ENCODE measurements around the gene H2AZ2. TPM values are rescaled to one million over a fixed set of nuclear protein-coding genes. Genes with fewer than 3 reads are reported as not detected.
"Not testable (repeated sequence)": the region's sequence is repeated elsewhere in the genome, so short reads cannot be mapped to it uniquely, and the experiment has no call there.

Gene H2AZ2
- total RNA-seq, 1 donor from 2014 or later, result 210 TPM

- no peak for DNase-seq (ENCODE audit: low spot score)
- intact Hi-C loops (cut with DNase I), result no loop called here
These were observed 27.4 kb upstream of the H2AZ2 start for GRCh38 chr7:44875241-44875640.

- intact Hi-C loops (cut with DNase I), result no loop called here
- no peak for DNase-seq (ENCODE audit: low spot score)
These were observed 24.9 kb upstream of the H2AZ2 start for GRCh38 chr7:44872787-44873186.

- DNase-seq (ENCODE audit: low spot score); intact Hi-C loops (cut with DNase I): not testable (repeated sequence)
These were observed 24.0 kb upstream of the H2AZ2 start for GRCh38 chr7:44871918-44872317.

GRCh38 chr7:44870780-44871179 is 22.9 kb upstream of the H2AZ2 start:
- intact Hi-C loops (cut with DNase I); DNase-seq (ENCODE audit: low spot score): not testable (repeated sequence)

GRCh38 chr7:44870336-44870735 is 22.4 kb upstream of the H2AZ2 start:
- intact Hi-C loops (cut with DNase I); DNase-seq (ENCODE audit: low spot score): not testable (repeated sequence)

GRCh38 chr7:44867073-44867995 is 19.4 kb upstream of the H2AZ2 start:
- no peak for DNase-seq (ENCODE audit: low spot score)
- intact Hi-C loops (cut with DNase I), result no loop called here

- intact Hi-C loops (cut with DNase I), result loop anchor here (5.0 kb wide), 1 partner anchor 275 kb away; no protein-coding TSS in a partner anchor
- DNase-seq (ENCODE audit: low spot score), result not testable (repeated sequence)
These were observed 14.1 kb upstream of the H2AZ2 start for GRCh38 chr7:44861949-44862348.

- no peak for DNase-seq (ENCODE audit: low spot score)
- intact Hi-C loops (cut with DNase I), result no loop called here
These were observed 10.3 kb upstream of the H2AZ2 start for GRCh38 chr7:44858161-44858560.

GRCh38 chr7:44854644-44855364 is 6.9 kb upstream of the H2AZ2 start:
- DNase-seq (ENCODE audit: low spot score), result no peak
- intact Hi-C loops (cut with DNase I), result no loop called here

GRCh38 chr7:44853391-44853790 is 5.5 kb upstream of the H2AZ2 start:
- intact Hi-C loops (cut with DNase I), result no loop called here
- no peak for DNase-seq (ENCODE audit: low spot score)

- intact Hi-C loops (cut with DNase I), result no loop called here
- DNase-seq (ENCODE audit: low spot score), result no peak
These were observed 4.7 kb upstream of the H2AZ2 start for GRCh38 chr7:44852590-44852989.

GRCh38 chr7:44849885-44850544 is 2.1 kb upstream of the H2AZ2 start:
- no peak for DNase-seq (ENCODE audit: low spot score)
- intact Hi-C loops (cut with DNase I), result loop anchor here (2.0 to 5.0 kb wide), 3 partner anchors 35 to 243 kb away; partner anchors contain the start of genes OGDH and PURB

GRCh38 chr7:44849259-44849884 is 1.5 kb upstream of the H2AZ2 start:
- intact Hi-C loops (cut with DNase I), result loop anchor here (5.0 kb wide), 2 partner anchors 82 to 242 kb away; partner anchors contain the start of gene OGDH
- no peak for DNase-seq (ENCODE audit: low spot score)

GRCh38 chr7:44847509-44847919 is 373 bp downstream of the H2AZ2 start:
- DNase-seq (ENCODE audit: low spot score), result peak; percentile 96
- intact Hi-C loops (cut with DNase I), result loop anchor here (1.0 to 5.0 kb wide), 4 partner anchors 51 to 261 kb away; partner anchors contain the start of genes OGDH and PPIA

GRCh38 chr7:44846816-44847508 is 925 bp downstream of the H2AZ2 start:
- DNase-seq (ENCODE audit: low spot score), result no peak
- intact Hi-C loops (cut with DNase I), result loop anchor here (1.0 to 5.0 kb wide), 4 partner anchors 50 to 261 kb away; partner anchors contain the start of genes OGDH and PPIA

- intact Hi-C loops (cut with DNase I), result loop anchor here (2.0 to 5.0 kb wide), 3 partner anchors 50 to 239 kb away; partner anchors contain the start of genes OGDH and PPIA
- not testable (repeated sequence) for DNase-seq (ENCODE audit: low spot score)
These were observed 1.5 kb downstream of the H2AZ2 start for GRCh38 chr7:44846390-44846789.

GRCh38 chr7:44845451-44845850 is 2.4 kb downstream of the H2AZ2 start:
- intact Hi-C loops (cut with DNase I), result loop anchor here (5.0 kb wide), 2 partner anchors 78 to 238 kb away; partner anchors contain the start of gene OGDH
- DNase-seq (ENCODE audit: low spot score), result no peak

GRCh38 chr7:44843440-44843839 is 4.4 kb downstream of the H2AZ2 start:
- intact Hi-C loops (cut with DNase I); DNase-seq (ENCODE audit: low spot score): not testable (repeated sequence)

Data from cardiac septum (tissue), 1 donor.